Measurements from ENCODE around the gene ARHGAP42.

- no peak for TF ChIP-seq EP300 (IDR thresholded peaks at IDR 0.05)
- TF ChIP-seq POLR2AphosphoS5 (IDR thresholded peaks at IDR 0.05): peak in 1 of 3 donors; percentile 28
- TF ChIP-seq CTCF (IDR thresholded peaks at IDR 0.05): no peak
These were observed 47.9 kb upstream of the ARHGAP42 start for GRCh38 chr11:100639140-100639539.

All from stomach (tissue), 4 donors.